WTC11 (cell line): ENCODE measurements around the gene RPS10. TPM values are rescaled to one million over a fixed set of nuclear protein-coding genes. Genes with fewer than 3 reads are reported as not detected.
A peak's percentile ranks its signal among the peaks of the same experiment; 100 is the strongest.

Source experiments
- EMX1 ChIP-seq: fragments of 250-450 bp; sonication (Bioruptor Pico); IDR thresholded peaks from 2 replicates; pipeline ENCODE4 v1.8.0; 2021; ENCODE audit warnings: mild to moderate bottlenecking
- MAX ChIP-seq: sonication (generic); formaldehyde crosslinking; IDR thresholded peaks from 2 replicates; pipeline ENCODE4 v1.8.0; 2022; ENCODE audit warnings: mild to moderate bottlenecking, missing genetic modification reagents
- NFE2L1 ChIP-seq: sonication (generic); formaldehyde crosslinking; IDR thresholded peaks from 2 replicates; pipeline ENCODE4 v1.8.1; 2023; ENCODE audit warnings: missing genetic modification reagents
- NFYB ChIP-seq: sonication (generic); formaldehyde crosslinking; conservative IDR thresholded peaks from 2 replicates; pipeline ENCODE4 v1.8.0; 2022; ENCODE audit warnings: low read depth, missing genetic modification reagents
- SOX15 ChIP-seq: fragments of 250-450 bp; sonication (Bioruptor Pico); IDR thresholded peaks from 2 replicates; pipeline ENCODE4 v1.9.0; 2021; ENCODE audit warnings: mild to moderate bottlenecking
- SP1 ChIP-seq: sonication (generic); formaldehyde crosslinking; conservative IDR thresholded peaks from 2 replicates; pipeline ENCODE4 v1.8.1; 2022; ENCODE audit warnings: missing genetic modification reagents
- TEAD1 ChIP-seq: sonication (generic); formaldehyde crosslinking; IDR thresholded peaks from 2 replicates; pipeline ENCODE4 v1.8.0; 2022; ENCODE audit warnings: mild to moderate bottlenecking, missing genetic modification reagents
- ZNF232 ChIP-seq: sonication (generic); formaldehyde crosslinking; IDR thresholded peaks from 2 replicates; pipeline ENCODE4 v1.8.0; 2022; ENCODE audit warnings: mild to moderate bottlenecking, missing genetic modification reagents
- ZNF396 ChIP-seq: fragments of 250-450 bp; sonication (Bioruptor Pico); IDR thresholded peaks from 2 replicates; pipeline ENCODE4 v1.8.0; 2021; ENCODE audit warnings: mild to moderate bottlenecking, moderate library complexity, borderline replicate concordance
- total RNA-seq: library from RNA; stranded (reverse); gene quantifications from 3 replicates; pipeline ENCODE4 v1.2.3, GENCODE V29; 2021
- TF ChIP-seq, protein P1 (sequence below): sonication (generic); formaldehyde crosslinking; IDR thresholded peaks from 2 replicates; pipeline ENCODE4 v1.8.1; 2023; ENCODE audit warnings: mild to moderate bottlenecking, missing genetic modification reagents, borderline replicate concordance
- TF ChIP-seq, protein P2 (sequence below): fragments of 250-450 bp; sonication (Bioruptor Pico); IDR thresholded peaks from 2 replicates; pipeline ENCODE4 v1.9.0; 2021; ENCODE audit warnings: mild to moderate bottlenecking, borderline replicate concordance
- TF ChIP-seq, protein P3 (sequence below): sonication (generic); formaldehyde crosslinking; IDR thresholded peaks from 2 replicates; pipeline ENCODE4 v1.8.0; 2022; ENCODE audit warnings: mild to moderate bottlenecking, missing genetic modification reagents
- TF ChIP-seq, protein P4 (sequence below): fragments of 250-450 bp; sonication (Bioruptor Pico); IDR thresholded peaks from 2 replicates; pipeline ENCODE4 v1.8.0; 2021; ENCODE audit warnings: mild to moderate bottlenecking
- TF ChIP-seq, protein P5 (sequence below): fragments of 250-450 bp; sonication (Bioruptor Pico); IDR thresholded peaks from 2 replicates; pipeline ENCODE4 v2.1.2; 2022; ENCODE audit warnings: mild to moderate bottlenecking, moderate library complexity
- TF ChIP-seq, protein P6 (sequence below): sonication (generic); formaldehyde crosslinking; IDR thresholded peaks from 2 replicates; pipeline ENCODE4 v1.8.1; 2022; ENCODE audit warnings: low read depth, mild to moderate bottlenecking, moderate library complexity, missing genetic modification reagents, borderline replicate concordance

Gene RPS10
- total RNA-seq, 1 experiment from 2014 or later, result 2,184 TPM

- TF ChIP-seq, protein P1, sequence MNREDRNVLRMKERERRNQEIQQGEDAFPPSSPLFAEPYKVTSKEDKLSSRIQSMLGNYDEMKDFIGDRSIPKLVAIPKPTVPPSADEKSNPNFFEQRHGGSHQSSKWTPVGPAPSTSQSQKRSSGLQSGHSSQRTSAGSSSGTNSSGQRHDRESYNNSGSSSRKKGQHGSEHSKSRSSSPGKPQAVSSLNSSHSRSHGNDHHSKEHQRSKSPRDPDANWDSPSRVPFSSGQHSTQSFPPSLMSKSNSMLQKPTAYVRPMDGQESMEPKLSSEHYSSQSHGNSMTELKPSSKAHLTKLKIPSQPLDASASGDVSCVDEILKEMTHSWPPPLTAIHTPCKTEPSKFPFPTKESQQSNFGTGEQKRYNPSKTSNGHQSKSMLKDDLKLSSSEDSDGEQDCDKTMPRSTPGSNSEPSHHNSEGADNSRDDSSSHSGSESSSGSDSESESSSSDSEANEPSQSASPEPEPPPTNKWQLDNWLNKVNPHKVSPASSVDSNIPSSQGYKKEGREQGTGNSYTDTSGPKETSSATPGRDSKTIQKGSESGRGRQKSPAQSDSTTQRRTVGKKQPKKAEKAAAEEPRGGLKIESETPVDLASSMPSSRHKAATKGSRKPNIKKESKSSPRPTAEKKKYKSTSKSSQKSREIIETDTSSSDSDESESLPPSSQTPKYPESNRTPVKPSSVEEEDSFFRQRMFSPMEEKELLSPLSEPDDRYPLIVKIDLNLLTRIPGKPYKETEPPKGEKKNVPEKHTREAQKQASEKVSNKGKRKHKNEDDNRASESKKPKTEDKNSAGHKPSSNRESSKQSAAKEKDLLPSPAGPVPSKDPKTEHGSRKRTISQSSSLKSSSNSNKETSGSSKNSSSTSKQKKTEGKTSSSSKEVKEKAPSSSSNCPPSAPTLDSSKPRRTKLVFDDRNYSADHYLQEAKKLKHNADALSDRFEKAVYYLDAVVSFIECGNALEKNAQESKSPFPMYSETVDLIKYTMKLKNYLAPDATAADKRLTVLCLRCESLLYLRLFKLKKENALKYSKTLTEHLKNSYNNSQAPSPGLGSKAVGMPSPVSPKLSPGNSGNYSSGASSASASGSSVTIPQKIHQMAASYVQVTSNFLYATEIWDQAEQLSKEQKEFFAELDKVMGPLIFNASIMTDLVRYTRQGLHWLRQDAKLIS (CRISPR knock-in tag), result no peak; the same call in 1 of the 2 replicates
- TF ChIP-seq NFYB (CRISPR knock-in tag) (no peak; the same call in 1 of the 2 replicates), SP1 (CRISPR knock-in tag) (peak; percentile 90), EMX1 (CRISPR knock-in tag) (0 out of 2 replicates have a peak, but pooled peaks have one; percentile 47), MAX (CRISPR knock-in tag) (peak; percentile 86; the same call in 1 of the 2 replicates), NFE2L1 (CRISPR knock-in tag) (no peak), TEAD1 (CRISPR knock-in tag) (no peak), ZNF232 (CRISPR knock-in tag) (no peak), SOX15 (CRISPR knock-in tag) (no peak), ZNF396 (CRISPR knock-in tag) (no peak)
- TF ChIP-seq, protein P2, sequence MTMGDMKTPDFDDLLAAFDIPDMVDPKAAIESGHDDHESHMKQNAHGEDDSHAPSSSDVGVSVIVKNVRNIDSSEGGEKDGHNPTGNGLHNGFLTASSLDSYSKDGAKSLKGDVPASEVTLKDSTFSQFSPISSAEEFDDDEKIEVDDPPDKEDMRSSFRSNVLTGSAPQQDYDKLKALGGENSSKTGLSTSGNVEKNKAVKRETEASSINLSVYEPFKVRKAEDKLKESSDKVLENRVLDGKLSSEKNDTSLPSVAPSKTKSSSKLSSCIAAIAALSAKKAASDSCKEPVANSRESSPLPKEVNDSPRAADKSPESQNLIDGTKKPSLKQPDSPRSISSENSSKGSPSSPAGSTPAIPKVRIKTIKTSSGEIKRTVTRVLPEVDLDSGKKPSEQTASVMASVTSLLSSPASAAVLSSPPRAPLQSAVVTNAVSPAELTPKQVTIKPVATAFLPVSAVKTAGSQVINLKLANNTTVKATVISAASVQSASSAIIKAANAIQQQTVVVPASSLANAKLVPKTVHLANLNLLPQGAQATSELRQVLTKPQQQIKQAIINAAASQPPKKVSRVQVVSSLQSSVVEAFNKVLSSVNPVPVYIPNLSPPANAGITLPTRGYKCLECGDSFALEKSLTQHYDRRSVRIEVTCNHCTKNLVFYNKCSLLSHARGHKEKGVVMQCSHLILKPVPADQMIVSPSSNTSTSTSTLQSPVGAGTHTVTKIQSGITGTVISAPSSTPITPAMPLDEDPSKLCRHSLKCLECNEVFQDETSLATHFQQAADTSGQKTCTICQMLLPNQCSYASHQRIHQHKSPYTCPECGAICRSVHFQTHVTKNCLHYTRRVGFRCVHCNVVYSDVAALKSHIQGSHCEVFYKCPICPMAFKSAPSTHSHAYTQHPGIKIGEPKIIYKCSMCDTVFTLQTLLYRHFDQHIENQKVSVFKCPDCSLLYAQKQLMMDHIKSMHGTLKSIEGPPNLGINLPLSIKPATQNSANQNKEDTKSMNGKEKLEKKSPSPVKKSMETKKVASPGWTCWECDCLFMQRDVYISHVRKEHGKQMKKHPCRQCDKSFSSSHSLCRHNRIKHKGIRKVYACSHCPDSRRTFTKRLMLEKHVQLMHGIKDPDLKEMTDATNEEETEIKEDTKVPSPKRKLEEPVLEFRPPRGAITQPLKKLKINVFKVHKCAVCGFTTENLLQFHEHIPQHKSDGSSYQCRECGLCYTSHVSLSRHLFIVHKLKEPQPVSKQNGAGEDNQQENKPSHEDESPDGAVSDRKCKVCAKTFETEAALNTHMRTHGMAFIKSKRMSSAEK (CRISPR knock-in tag), result no peak
- TF ChIP-seq, protein P3, sequence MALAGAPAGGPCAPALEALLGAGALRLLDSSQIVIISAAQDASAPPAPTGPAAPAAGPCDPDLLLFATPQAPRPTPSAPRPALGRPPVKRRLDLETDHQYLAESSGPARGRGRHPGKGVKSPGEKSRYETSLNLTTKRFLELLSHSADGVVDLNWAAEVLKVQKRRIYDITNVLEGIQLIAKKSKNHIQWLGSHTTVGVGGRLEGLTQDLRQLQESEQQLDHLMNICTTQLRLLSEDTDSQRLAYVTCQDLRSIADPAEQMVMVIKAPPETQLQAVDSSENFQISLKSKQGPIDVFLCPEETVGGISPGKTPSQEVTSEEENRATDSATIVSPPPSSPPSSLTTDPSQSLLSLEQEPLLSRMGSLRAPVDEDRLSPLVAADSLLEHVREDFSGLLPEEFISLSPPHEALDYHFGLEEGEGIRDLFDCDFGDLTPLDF (CRISPR knock-in tag), result no peak
- TF ChIP-seq, protein P4, sequence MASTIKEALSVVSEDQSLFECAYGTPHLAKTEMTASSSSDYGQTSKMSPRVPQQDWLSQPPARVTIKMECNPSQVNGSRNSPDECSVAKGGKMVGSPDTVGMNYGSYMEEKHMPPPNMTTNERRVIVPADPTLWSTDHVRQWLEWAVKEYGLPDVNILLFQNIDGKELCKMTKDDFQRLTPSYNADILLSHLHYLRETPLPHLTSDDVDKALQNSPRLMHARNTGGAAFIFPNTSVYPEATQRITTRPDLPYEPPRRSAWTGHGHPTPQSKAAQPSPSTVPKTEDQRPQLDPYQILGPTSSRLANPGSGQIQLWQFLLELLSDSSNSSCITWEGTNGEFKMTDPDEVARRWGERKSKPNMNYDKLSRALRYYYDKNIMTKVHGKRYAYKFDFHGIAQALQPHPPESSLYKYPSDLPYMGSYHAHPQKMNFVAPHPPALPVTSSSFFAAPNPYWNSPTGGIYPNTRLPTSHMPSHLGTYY, result no peak; the same call in 1 of the 2 replicates
- TF ChIP-seq, protein P5, sequence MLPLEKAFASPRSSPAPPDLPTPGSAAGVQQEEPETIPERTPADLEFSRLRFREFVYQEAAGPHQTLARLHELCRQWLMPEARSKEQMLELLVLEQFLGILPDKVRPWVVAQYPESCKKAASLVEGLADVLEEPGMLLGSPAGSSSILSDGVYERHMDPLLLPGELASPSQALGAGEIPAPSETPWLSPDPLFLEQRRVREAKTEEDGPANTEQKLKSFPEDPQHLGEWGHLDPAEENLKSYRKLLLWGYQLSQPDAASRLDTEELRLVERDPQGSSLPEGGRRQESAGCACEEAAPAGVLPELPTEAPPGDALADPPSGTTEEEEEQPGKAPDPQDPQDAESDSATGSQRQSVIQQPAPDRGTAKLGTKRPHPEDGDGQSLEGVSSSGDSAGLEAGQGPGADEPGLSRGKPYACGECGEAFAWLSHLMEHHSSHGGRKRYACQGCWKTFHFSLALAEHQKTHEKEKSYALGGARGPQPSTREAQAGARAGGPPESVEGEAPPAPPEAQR, result no peak
- TF ChIP-seq, protein P6, sequence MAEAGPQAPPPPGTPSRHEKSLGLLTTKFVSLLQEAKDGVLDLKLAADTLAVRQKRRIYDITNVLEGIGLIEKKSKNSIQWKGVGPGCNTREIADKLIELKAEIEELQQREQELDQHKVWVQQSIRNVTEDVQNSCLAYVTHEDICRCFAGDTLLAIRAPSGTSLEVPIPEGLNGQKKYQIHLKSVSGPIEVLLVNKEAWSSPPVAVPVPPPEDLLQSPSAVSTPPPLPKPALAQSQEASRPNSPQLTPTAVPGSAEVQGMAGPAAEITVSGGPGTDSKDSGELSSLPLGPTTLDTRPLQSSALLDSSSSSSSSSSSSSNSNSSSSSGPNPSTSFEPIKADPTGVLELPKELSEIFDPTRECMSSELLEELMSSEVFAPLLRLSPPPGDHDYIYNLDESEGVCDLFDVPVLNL, result no peak
Measured at GRCh38 chr6:34425498-34426410, at the start of gene RPS10 (continued).
